ENCODE data around the gene ALG2. TPM values are rescaled to one million over a fixed set of nuclear protein-coding genes. Genes with fewer than 3 reads are reported as not detected.

ALG2 gene
- total and polyA plus RNA-seq, 2 of the 4 experiments (the other 2 are of a cell fraction): 36.4 to 38.4 TPM

DNA sequence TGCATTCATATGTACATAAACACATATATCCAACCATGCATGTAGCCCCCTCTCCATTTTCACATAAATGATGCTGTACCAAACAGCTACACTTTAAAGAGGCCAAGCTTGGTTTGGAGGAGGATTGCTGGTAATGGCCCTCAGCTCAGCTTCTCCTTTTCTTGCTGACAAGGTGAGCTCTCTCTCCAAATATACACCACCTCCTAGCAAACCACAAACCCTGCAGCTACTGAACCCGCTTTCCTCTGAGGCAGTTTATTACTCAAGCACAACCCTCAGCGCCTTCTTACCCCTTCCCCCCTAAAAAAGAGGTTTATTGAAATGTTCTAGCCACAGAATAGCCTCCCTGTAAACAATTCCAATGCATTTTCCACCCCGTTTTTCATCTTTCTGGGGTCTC is 54.0 kb downstream of the ALG2 start:
- H3K36me3 ChIP-seq (ENCODE audit: control insufficient read depth, insufficient read depth, low read length): no peaks in the 10 kb centered on the region
- no peak overlapping the region for H3K4me2 ChIP-seq (ENCODE audit: low read depth, low read length)
- H2AK9ac ChIP-seq (replicated peaks; ENCODE audit: low read depth, low read length, poor library complexity): no peak overlapping the region
- no peak for DNase-seq
- no peak overlapping the region for H3K14ac ChIP-seq (replicated peaks; ENCODE audit: low read depth, low read length)
- no peak overlapping the region for H2AFZ ChIP-seq (replicated peaks; ENCODE audit: low read length, poor library complexity)
- H3K56ac ChIP-seq (ENCODE audit: extremely low read depth, insufficient read depth, low read length): no peak overlapping the region
- H2BK20ac ChIP-seq (ENCODE audit: low read depth, low read length): no peak overlapping the region
- TF ChIP-seq BHLHE40 (IDR thresholded peaks at IDR 0.05; ENCODE audit: low read depth, low read length) (no peak), RCOR1 (IDR thresholded peaks at IDR 0.05; ENCODE audit: insufficient replicate concordance, low read length) (no peak)
- TF ChIP-seq, protein P1, sequence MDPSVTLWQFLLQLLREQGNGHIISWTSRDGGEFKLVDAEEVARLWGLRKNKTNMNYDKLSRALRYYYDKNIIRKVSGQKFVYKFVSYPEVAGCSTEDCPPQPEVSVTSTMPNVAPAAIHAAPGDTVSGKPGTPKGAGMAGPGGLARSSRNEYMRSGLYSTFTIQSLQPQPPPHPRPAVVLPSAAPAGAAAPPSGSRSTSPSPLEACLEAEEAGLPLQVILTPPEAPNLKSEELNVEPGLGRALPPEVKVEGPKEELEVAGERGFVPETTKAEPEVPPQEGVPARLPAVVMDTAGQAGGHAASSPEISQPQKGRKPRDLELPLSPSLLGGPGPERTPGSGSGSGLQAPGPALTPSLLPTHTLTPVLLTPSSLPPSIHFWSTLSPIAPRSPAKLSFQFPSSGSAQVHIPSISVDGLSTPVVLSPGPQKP (IDR thresholded peaks at IDR 0.05; ENCODE audit: borderline replicate concordance, low read depth, low read length): no peak
- no peaks in the 10 kb centered on the region for H3K9me1 ChIP-seq (ENCODE audit: insufficient read depth, low read length)
- dilution Hi-C loops (cut with HindIII; ENCODE audit: low sequenced_read_pairs, unreplicated experiment) (no loop called here), intact Hi-C loops (cut with micrococcal nuclease) (loop anchor here (10.0 kb wide), 1 partner anchor 57 kb away; the partner anchor contains the start of genes ALG2 and SEC61B), in situ Hi-C loops (cut with MboI; ENCODE audit: low sequenced_read_pairs) (no loop called here)
- H2BK5ac ChIP-seq (ENCODE audit: low read depth, low read length, poor library complexity, severe bottlenecking): no peak overlapping the region
- H3K27ac ChIP-seq (ENCODE audit: insufficient read depth, low read length): no peak overlapping the region
- POLR2A ChIA-PET (ENCODE audit: unreplicated experiment): no interaction called here
- H4K5ac ChIP-seq (ENCODE audit: low read depth, low read length): no peak overlapping the region
- no TSS peak for BruUV-seq (replicated peaks)
- no peak overlapping the region for H3K4ac ChIP-seq (ENCODE audit: low read depth, low read length)
- H3K23ac ChIP-seq (ENCODE audit: low read depth, low read length): no peak overlapping the region
- H4K91ac ChIP-seq (ENCODE audit: insufficient read depth, low read depth, low read length): no peak overlapping the region
- H2BK120ac ChIP-seq (ENCODE audit: low read depth, low read length): no peak overlapping the region
- peaks cover 3% of the 10 kb centered on the region for H3K4me1 ChIP-seq (ENCODE audit: control insufficient read depth, insufficient read depth, low read length)
- H3K27me3 ChIP-seq (ENCODE audit: control insufficient read depth, insufficient read depth, low read length): peaks cover 26% of the 10 kb centered on the region
- no peaks in the 10 kb centered on the region for H3K79me1 ChIP-seq (ENCODE audit: low read depth in 1 of 2, low read length in 2 of 2)
- no peaks in the 10 kb centered on the region for H3K9me3 ChIP-seq (ENCODE audit: control insufficient read depth, insufficient read depth, low read length)
- WGBS, 2 experiments (ENCODE audit: extremely low coverage in 2 of 2, insufficient read length in 1 of 2): no CpG with 5 or more reads among the region's 3 CpGs
- no peak for ATAC-seq (ENCODE audit: low read depth)
- H3K9ac ChIP-seq (ENCODE audit: low read depth, low read length): no peak overlapping the region
- no peak overlapping the region for H3K18ac ChIP-seq (ENCODE audit: low read depth, low read length)
- no peak overlapping the region for H2BK15ac ChIP-seq (ENCODE audit: low read depth, low read length)
- H4K20me1 ChIP-seq (ENCODE audit: insufficient read depth, low read length): no peaks in the 10 kb centered on the region
- H3K4me3 ChIP-seq (ENCODE audit: insufficient read depth, low read depth, low read length): no peak overlapping the region
- CTCF ChIA-PET: no interaction called here
- no peak overlapping the region for H2AK5ac ChIP-seq (ENCODE audit: low read depth, low read length)
- no peak overlapping the region for H4K8ac ChIP-seq (ENCODE audit: low read depth in 2 of 2, low read length in 2 of 2)
